PFSK-1 (cell line): ENCODE measurements around the gene DYNC1LI2.

Source experiments
- FOXP2 ChIP-seq: optimal IDR thresholded peaks from 2 replicates; pipeline ENCODE3; 2011; ENCODE audit warnings: borderline replicate concordance, control low read depth, inconsistent platforms; ENCODE audit not compliant: insufficient read depth; ENCODE audit errors: extremely low read length, extremely low read depth
- POLR2AphosphoS5 ChIP-seq: IDR thresholded peaks from 2 replicates; pipeline ENCODE4 v1.6.1; 2012; ENCODE audit warnings: low read depth, mild to moderate bottlenecking, control low read depth, low read length, moderate library complexity
- REST ChIP-seq, 2 experiments: IDR thresholded peaks; 2 replicates each; pipeline versions ENCODE4 v1.6.1 to v1.8.0; 2011 to 2012; ENCODE audit warnings: low read depth in 2 of 2, low read length in 2 of 2, control low read depth in 1 of 2, inconsistent platforms in 1 of 2, mild to moderate bottlenecking in 1 of 2, moderate library complexity in 1 of 2; ENCODE audit not compliant: insufficient read depth in 1 of 2
- SIN3A ChIP-seq: IDR thresholded peaks from 2 replicates; pipeline ENCODE4 v1.6.1; 2012; ENCODE audit warnings: mild to moderate bottlenecking, low read length, moderate library complexity, borderline replicate concordance; ENCODE audit not compliant: insufficient read depth
- TAF1 ChIP-seq: IDR thresholded peaks from 2 replicates; pipeline ENCODE4 v1.6.1; 2012; ENCODE audit warnings: low read length, control low read depth, borderline replicate concordance; ENCODE audit not compliant: insufficient read depth

Gene DYNC1LI2

GRCh38 chr16:66698046-66698445 is 53.4 kb downstream of the DYNC1LI2 start:
- TF ChIP-seq POLR2AphosphoS5 (no peak), FOXP2 (no peak), REST (IDR thresholded peaks at IDR 0.05; ENCODE audit: insufficient read depth in 1 of 2, low read depth in 2 of 2, low read length in 2 of 2) (no peak), TAF1 (no peak), SIN3A (no peak)

- no peak for TF ChIP-seq SIN3A
- no peak for TF ChIP-seq TAF1
- TF ChIP-seq REST (IDR thresholded peaks at IDR 0.05; ENCODE audit: insufficient read depth in 1 of 2, low read depth in 2 of 2, low read length in 2 of 2): no peak
- no peak for TF ChIP-seq POLR2AphosphoS5
- no peak for TF ChIP-seq FOXP2
Measured at GRCh38 chr16:66696669-66697630, 54.5 kb downstream of the DYNC1LI2 start, which contains the start of gene CMTM4. Gene CMTM4 (minus strand): TSS chr16:66696743. CDS start chr16:66696525, 218 bp downstream.

- TF ChIP-seq POLR2AphosphoS5 (no peak), REST (IDR thresholded peaks at IDR 0.05; ENCODE audit: insufficient read depth in 1 of 2, low read depth in 2 of 2, low read length in 2 of 2) (no peak), TAF1 (no peak), FOXP2 (no peak), SIN3A (no peak)
Measured at GRCh38 chr16:66695935-66696668, 55.3 kb downstream of the DYNC1LI2 start.

GRCh38 chr16:66695471-66695934 is 55.9 kb downstream of the DYNC1LI2 start:
- TF ChIP-seq REST (IDR thresholded peaks at IDR 0.05; ENCODE audit: insufficient read depth in 1 of 2, low read depth in 2 of 2, low read length in 2 of 2) (no peak), POLR2AphosphoS5 (no peak), TAF1 (no peak), FOXP2 (no peak), SIN3A (no peak)

- TF ChIP-seq FOXP2 (no peak), TAF1 (no peak), REST (IDR thresholded peaks at IDR 0.05; ENCODE audit: insufficient read depth in 1 of 2, low read depth in 2 of 2, low read length in 2 of 2) (no peak), SIN3A (no peak), POLR2AphosphoS5 (no peak)
Measured at GRCh38 chr16:66693149-66693548, 58.3 kb downstream of the DYNC1LI2 start.
